HG03457 (cell line): Measurements from ENCODE around the gene LANCL1.

ENCODE experiments used
- ATAC-seq: cut with Tn5 transposase; IDR thresholded peaks from one replicate; pipeline ENCODE4 v1.9.1; 2021; ENCODE audit warnings: moderate number of reproducible peaks; ENCODE audit not compliant: unreplicated experiment

Gene LANCL1

GRCh38 chr2:210412660-210413059 is 63.9 kb downstream of the LANCL1 start:
- ATAC-seq: no peak

- ATAC-seq: no peak
These were observed 66.0 kb downstream of the LANCL1 start for GRCh38 chr2:210410542-210410941.

GRCh38 chr2:210399440-210400041 is 77.0 kb downstream of the LANCL1 start:
- no peak for ATAC-seq

GRCh38 chr2:210392469-210392881 is 84.1 kb downstream of the LANCL1 start:
- ATAC-seq: no peak

- no peak for ATAC-seq
These were observed 86.7 kb downstream of the LANCL1 start for GRCh38 chr2:210389856-210390255.

GRCh38 chr2:210388148-210388547 is 88.4 kb downstream of the LANCL1 start:
- no peak for ATAC-seq

- no peak for ATAC-seq
These were observed 89.5 kb downstream of the LANCL1 start for GRCh38 chr2:210387074-210387473.
